Duodenal mucosa (tissue), 2 donors: ENCODE data around the gene LRRC4.

ENCODE experiments used
- H3K27ac ChIP-seq: one replicate; pipeline ENCODE4 v1.7.0; 2013; ENCODE audit warnings: low read depth, low read length
- H3K27me3 ChIP-seq, 2 donors: one replicate each; pipeline ENCODE4 v1.7.0; 2013; ENCODE audit warnings: low read length in 2 of 2, control low read depth in 1 of 2; ENCODE audit not compliant: insufficient read depth in 2 of 2, control insufficient read depth in 1 of 2
- H3K36me3 ChIP-seq, 2 donors: one replicate each; pipeline ENCODE4 v1.7.0; 2013; ENCODE audit warnings: low read length in 2 of 2, control low read depth in 1 of 2; ENCODE audit not compliant: insufficient read depth in 2 of 2, control insufficient read depth in 1 of 2
- H3K4me1 ChIP-seq, 2 donors: one replicate each; pipeline ENCODE4 v1.7.0; 2013; ENCODE audit warnings: low read length in 2 of 2, control low read depth in 1 of 2; ENCODE audit not compliant: insufficient read depth in 2 of 2, control insufficient read depth in 1 of 2
- H3K4me3 ChIP-seq, 2 donors: one replicate each; pipeline ENCODE4 v1.7.0; 2013; ENCODE audit warnings: low read length in 2 of 2, low read depth in 1 of 2
- H3K9ac ChIP-seq, 2 donors: one replicate each; pipeline ENCODE4 v1.7.0; 2013; ENCODE audit warnings: low read length in 2 of 2, low read depth in 1 of 2
- H3K9me3 ChIP-seq, 2 donors: one replicate each; pipeline ENCODE4 v1.7.0; 2013; ENCODE audit warnings: low read length in 2 of 2, control low read depth in 1 of 2; ENCODE audit not compliant: control insufficient read depth in 1 of 2

The LRRC4 gene

DNA sequence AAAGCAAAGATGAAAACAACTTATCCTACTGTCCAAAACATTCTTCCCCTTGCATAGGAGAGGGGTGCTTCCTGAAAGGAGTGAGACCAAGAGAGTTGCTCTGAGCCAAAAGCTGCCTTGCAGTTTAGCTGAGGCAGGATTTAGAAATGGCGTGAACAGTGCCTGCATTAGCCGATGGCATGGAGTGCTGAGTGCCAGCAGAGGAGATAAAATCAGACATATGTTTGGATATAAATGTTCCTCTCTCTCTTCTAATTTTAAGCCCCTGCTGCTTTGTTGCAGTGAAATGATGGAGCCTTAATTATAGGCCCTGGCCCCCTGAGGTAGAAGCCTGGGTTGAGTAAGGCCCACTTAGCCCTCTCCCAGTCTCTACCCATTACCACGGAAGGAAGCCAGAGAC is 7.1 kb downstream of the LRRC4 start:
- Histone ChIP-seq H3K27me3 (no peaks in the 10 kb centered on the region), H3K9ac (no peak overlapping the region), H3K27ac (no peak overlapping the region), H3K4me3 (no peak overlapping the region), H3K36me3 (peaks cover 6 to 25% of the 10 kb centered on the region in 2 donors), H3K4me1 (peaks cover 0 to 1% of the 10 kb centered on the region in 2 donors), H3K9me3 (no peaks in the 10 kb centered on the region)

DNA sequence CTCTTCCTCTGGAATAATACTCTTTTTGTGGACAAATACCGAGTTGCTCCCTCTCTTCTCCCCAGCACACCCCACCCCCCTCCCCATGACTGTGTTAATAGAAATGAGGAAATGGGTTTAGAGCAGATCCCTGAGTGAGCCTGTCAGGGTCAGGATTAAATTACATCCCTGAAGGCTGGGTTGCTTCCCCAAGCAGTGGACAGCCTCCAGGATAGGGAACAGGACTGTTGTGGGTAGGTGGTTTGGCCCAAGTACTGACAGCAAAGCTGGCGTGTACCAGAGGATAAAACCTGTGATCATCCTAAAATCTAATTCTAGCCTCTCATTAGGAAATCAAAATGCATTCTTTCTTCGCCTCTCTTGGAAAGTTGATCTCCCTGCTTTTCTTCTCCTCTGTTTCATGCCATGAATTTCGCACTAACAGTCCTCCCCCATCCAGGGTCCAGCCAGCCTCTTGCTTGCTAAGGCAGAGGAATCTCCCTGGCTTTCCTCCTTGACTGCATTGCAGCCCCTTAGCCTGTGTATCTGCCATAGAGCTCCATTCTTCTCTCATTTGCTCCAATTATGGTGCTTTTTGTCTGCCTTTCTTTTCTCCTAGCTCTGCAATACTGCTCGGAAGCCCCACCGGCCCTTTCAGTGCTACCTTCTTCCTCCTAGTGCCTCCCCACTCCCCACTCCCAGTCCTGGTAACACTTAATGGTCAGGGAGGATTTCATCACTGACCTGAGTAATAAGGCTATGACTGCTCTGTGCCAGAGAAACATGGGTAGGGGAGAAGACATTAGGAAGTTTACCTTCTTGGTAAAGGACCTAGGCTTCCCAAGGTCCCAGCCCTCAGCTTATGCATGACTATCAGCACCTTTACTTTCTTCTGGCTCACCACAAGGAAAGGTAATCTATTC is 8.4 kb downstream of the LRRC4 start:
- no peak overlapping the region for H3K27ac ChIP-seq
- peaks cover 3 to 27% of the 10 kb centered on the region in 2 donors for H3K36me3 ChIP-seq
- no peak overlapping the region for H3K9ac ChIP-seq

DNA sequence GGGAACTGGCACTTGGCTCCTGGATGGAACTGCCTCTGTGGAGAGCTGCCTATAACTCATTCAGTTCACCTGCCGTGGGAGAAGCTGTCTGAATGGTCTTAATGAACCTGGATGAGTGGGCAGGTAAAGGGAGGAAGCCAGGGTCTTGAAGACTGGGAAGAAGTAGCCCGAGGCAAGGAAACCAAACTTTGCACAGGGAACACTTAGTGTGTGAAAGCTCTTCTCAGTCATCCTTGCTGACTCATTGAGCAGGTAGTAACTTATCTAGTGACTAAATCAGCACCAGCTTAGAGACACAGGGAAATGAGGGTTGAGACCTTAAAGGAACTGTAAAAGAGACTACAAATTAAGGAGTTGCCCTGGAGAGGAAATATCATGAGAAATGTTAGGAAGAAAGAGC is 9.9 kb downstream of the LRRC4 start:
- H3K9ac ChIP-seq, result no peak overlapping the region
- no peak overlapping the region for H3K4me3 ChIP-seq
- no peaks in the 10 kb centered on the region for H3K4me1 ChIP-seq
- no peaks in the 10 kb centered on the region for H3K9me3 ChIP-seq
- H3K27me3 ChIP-seq, result no peaks in the 10 kb centered on the region
- H3K36me3 ChIP-seq, result peaks cover 3 to 37% of the 10 kb centered on the region in 2 donors
- H3K27ac ChIP-seq, result no peak overlapping the region

More for the DNA sequence above, 8.4 kb downstream of the LRRC4 start:
- Histone ChIP-seq H3K4me1 (no peaks in the 10 kb centered on the region), H3K27me3 (no peaks in the 10 kb centered on the region), H3K9me3 (no peaks in the 10 kb centered on the region), H3K4me3 (no peak overlapping the region)

DNA sequence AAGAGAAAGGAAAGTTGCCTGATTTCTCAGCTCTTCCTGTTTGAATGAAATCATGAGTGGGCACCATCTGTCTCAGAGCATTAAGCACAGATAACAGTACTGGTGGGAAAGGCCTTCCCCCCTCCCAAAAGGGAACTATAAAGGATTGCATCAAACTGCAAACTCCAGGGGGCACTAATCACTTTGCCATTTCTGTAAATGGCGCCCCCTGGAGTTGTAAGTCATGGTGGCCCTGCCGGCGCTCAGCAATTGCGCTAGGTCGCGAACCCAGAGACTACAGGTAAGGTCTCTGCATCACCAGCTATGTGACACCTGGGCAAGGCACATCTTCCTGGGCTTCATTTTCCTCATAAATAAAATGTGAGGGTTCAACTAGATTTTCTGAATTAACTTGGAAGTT is 11.1 kb downstream of the LRRC4 start:
- Histone ChIP-seq H3K36me3 (peaks cover 3 to 37% of the 10 kb centered on the region in 2 donors), H3K4me1 (no peaks in the 10 kb centered on the region), H3K27ac (no peak overlapping the region)

DNA sequence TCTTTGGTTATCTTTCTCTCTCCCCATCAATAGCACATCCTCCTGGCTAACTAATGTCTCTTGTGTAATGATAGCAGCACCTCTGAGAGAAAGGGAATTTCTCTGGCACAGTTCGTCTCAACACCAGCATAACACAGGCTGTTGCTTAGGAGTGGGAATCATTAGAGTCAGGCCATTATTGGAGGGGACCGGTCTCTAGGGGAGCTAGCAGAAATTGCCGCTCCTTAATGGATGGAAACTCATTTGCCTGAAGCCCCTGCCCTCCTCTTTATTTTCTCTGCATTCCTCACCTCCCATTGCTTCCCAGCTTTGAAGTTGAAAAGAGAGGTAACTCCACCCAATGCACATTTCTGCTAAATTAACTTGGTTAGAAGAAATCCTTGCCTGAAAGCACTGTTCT is 11.9 kb downstream of the LRRC4 start:
- Histone ChIP-seq H3K36me3 (peaks cover under 1 to 37% of the 10 kb centered on the region in 2 donors), H3K9me3 (no peaks in the 10 kb centered on the region), H3K27me3 (no peaks in the 10 kb centered on the region), H3K27ac (no peak overlapping the region), H3K4me3 (no peak overlapping the region), H3K4me1 (no peaks in the 10 kb centered on the region), H3K9ac (no peak overlapping the region)

More for the DNA sequence above, 11.1 kb downstream of the LRRC4 start:
- Histone ChIP-seq H3K9me3 (no peaks in the 10 kb centered on the region), H3K4me3 (no peak overlapping the region), H3K27me3 (no peaks in the 10 kb centered on the region), H3K9ac (no peak overlapping the region)

DNA sequence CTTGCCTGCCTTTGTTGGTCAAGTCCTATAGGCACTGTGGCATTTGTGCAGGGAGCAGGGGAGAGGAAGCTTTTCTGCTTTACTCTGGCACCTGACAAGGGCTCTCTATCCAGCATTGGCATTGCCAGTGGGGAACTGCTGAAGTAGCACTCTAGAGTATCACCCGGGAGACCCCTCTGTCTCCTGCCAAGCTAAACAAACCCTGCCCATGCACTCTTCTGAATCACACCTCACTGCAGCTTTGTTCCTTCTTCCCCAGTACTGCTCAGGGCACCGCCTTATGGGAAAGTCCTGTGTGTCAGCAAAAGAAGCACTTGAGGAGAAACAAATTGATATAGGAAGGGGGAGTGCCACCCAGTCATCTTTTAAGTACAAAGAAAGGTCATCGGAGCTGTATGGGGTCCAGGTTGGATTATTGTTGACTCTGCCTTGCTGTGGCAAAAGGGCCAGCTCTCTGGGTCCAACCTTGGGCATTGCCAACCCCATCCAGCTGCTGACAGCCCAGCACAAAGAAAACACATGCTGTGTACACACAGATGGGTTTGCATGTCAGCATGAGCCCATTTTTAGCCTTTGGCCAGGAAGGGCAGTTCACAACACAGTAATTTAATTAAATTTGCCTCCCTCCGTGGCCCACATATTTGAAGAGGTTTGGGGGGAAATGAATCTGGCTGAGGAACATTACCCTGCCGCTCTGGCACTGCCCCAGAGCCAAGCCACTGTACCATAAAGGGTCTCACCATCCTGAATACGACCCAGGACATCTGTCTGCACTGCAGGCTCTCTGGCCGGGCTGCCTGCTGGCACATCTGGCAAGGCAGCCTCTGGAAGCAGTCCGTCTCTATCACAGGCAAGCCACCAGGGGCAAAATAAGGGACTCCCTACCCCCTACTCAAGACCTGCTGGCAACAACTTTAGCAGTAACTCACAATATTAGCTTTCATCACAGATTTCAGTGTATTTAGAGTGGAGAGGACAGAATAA is 13.1 kb downstream of the LRRC4 start:
- Histone ChIP-seq H3K27ac (no peak overlapping the region), H3K36me3 (peaks cover 0 to 39% of the 10 kb centered on the region in 2 donors), H3K9me3 (no peaks in the 10 kb centered on the region), H3K4me3 (no peak overlapping the region), H3K4me1 (no peaks in the 10 kb centered on the region), H3K9ac (no peak overlapping the region), H3K27me3 (no peaks in the 10 kb centered on the region)

DNA sequence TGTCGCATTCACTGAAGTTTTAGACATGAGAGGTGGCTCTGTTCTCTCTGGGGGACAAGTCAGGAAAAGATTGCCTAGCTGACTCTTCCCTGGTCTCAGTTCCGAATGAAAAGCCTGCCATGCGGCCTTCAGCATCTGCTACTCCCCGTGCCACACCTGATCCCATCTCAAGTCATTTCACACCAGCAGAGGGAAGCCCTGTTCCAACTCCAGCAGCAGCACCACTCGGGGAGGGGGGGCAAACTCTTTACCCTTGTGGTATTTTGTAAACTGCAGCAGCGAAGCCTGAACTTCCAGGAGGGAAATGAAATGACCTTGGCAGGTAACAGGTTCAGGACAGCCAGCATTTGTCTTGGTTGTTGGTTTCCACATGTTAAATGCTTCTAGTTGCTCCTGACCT is 13.8 kb downstream of the LRRC4 start:
- no peak overlapping the region for H3K4me3 ChIP-seq
- no peak overlapping the region for H3K27ac ChIP-seq
- H3K9ac ChIP-seq, result no peak overlapping the region
- no peaks in the 10 kb centered on the region for H3K27me3 ChIP-seq
- no peaks in the 10 kb centered on the region for H3K4me1 ChIP-seq
- no peaks in the 10 kb centered on the region for H3K9me3 ChIP-seq
- peaks cover 1 to 46% of the 10 kb centered on the region in 2 donors for H3K36me3 ChIP-seq

DNA sequence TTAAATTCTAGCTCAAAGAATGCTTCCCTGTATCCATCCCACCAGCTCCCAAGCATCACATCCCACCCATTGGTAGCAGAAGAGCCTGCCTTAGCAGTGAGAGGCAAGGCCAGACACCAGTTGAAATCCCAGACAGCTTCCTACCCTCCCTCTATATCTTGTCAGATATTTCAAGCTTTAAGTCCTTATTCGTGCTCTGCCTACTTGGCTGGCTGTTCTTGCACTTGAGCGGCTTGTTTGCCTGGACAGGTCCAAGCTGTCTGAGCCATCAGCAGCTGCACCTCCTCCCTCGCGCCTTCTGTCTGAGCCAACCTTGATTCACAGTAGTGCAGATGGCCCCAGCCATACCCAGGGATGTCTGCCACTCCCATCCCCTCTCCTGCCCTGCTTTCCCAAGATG is 16.4 kb downstream of the LRRC4 start:
- Histone ChIP-seq H3K4me3 (no peak overlapping the region), H3K9ac (no peak overlapping the region), H3K27ac (no peak overlapping the region), H3K4me1 (no peaks in the 10 kb centered on the region), H3K27me3 (no peaks in the 10 kb centered on the region), H3K36me3 (peaks cover 4 to 35% of the 10 kb centered on the region in 2 donors), H3K9me3 (no peaks in the 10 kb centered on the region)

DNA sequence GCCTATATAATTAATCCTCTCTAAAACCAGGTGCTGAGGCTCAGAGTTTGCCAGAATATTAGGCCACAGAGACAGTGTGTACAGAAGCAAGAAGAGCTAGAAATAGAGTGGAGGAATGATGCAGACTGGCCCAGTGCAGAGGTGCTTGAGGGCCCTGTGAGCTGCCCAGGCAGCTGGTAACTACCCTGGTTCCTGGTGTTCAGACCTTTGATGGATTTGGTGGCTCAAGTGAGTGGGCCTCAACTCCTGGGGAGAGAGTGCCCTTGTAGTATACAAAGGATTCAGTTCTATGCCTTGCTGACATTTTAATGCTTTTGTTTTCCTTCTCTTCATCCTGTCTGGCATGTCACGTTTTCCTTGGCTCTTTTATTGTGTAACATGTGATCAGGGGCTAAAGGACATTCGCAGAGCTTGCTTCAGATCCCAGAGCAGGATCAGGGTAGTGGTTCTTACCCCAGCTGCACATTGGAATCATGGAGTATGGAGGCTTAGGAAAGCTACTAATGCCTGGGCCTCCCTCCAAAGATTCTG is 20.0 kb downstream of the LRRC4 start:
- Histone ChIP-seq H3K27ac (no peak overlapping the region), H3K9me3 (no peaks in the 10 kb centered on the region), H3K4me1 (peaks cover 0 to 5% of the 10 kb centered on the region in 2 donors), H3K9ac (no peak overlapping the region), H3K36me3 (peaks cover 4 to 13% of the 10 kb centered on the region in 2 donors), H3K4me3 (no peak overlapping the region), H3K27me3 (no peaks in the 10 kb centered on the region)
